Fibroblast of mammary gland (primary cell): ENCODE measurements around the gene FLVCR2.

Experiments used
- DNase-seq: peaks from one replicate; pipeline ENCODE4 v3.0.0-alpha.2; 2010; ENCODE audit warnings: low read depth
- H3K4me3 ChIP-seq: 2 replicates; pipeline ENCODE4 v1.5.1; 2011; ENCODE audit warnings: low read depth, mild to moderate bottlenecking, low read length, moderate library complexity; ENCODE audit not compliant: control insufficient read depth
- TF ChIP-seq, protein P1 (sequence below): conservative IDR thresholded peaks from 2 replicates; pipeline ENCODE4 v1.5.1; 2011; ENCODE audit warnings: low read depth, low read length, inconsistent platforms; ENCODE audit not compliant: control insufficient read depth, insufficient read depth

The FLVCR2 gene

DNA sequence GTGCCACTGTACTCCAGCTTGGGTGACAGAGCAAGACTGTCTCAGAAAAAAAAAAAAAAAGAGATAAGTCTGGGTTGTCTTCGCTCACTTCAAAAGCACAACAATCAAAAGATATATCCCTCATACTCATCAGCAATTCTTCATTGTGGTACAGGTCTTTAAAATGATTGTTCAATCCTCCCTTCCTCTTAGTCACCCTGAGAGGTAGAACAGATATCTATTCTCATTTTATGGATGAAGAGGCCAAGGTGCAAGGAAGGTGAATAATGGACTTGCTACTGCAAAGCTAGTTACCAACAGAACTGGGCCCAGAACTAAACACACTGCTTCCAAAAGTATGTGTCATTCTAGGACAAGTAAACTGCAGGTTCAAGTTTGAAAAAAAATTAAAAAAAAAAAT is 75.1 kb downstream of the FLVCR2 start:
- TF ChIP-seq, protein P1, sequence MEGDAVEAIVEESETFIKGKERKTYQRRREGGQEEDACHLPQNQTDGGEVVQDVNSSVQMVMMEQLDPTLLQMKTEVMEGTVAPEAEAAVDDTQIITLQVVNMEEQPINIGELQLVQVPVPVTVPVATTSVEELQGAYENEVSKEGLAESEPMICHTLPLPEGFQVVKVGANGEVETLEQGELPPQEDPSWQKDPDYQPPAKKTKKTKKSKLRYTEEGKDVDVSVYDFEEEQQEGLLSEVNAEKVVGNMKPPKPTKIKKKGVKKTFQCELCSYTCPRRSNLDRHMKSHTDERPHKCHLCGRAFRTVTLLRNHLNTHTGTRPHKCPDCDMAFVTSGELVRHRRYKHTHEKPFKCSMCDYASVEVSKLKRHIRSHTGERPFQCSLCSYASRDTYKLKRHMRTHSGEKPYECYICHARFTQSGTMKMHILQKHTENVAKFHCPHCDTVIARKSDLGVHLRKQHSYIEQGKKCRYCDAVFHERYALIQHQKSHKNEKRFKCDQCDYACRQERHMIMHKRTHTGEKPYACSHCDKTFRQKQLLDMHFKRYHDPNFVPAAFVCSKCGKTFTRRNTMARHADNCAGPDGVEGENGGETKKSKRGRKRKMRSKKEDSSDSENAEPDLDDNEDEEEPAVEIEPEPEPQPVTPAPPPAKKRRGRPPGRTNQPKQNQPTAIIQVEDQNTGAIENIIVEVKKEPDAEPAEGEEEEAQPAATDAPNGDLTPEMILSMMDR, result no peak
- H3K4me3 ChIP-seq, result no peak overlapping the region
- DNase-seq, result no peak

DNA sequence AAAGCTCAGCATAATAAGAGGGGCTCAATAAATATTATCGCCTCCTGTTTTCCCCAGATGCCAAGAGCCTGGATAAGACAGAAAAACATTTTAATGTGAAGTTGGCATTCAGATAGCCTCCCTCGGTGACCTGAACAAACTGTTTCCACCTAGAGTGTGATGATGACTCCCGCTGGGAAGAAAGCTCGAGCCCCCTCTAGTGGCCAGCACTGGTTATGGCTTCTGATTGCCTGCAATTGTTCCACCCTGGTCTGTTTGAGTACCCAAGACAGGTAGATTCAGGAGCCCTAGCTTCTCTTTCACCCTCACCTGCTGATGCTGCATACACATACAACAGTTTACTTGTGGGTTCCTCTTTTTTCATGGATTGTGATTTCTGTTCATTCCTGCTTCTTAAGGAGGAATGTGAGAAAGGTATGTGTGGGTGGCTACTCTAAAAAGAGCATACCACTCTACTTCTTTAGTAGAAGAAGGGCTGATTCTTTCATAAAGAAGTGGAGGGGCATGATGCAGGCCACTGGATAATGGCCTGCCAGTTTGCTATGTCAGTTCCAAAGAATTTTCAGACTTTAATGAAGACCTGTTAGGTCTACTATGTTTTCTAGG is 75.8 kb downstream of the FLVCR2 start:
- DNase-seq, result peak; percentile 70
- TF ChIP-seq, protein P1, result peak; percentile 99
- no peak overlapping the region for H3K4me3 ChIP-seq

DNA sequence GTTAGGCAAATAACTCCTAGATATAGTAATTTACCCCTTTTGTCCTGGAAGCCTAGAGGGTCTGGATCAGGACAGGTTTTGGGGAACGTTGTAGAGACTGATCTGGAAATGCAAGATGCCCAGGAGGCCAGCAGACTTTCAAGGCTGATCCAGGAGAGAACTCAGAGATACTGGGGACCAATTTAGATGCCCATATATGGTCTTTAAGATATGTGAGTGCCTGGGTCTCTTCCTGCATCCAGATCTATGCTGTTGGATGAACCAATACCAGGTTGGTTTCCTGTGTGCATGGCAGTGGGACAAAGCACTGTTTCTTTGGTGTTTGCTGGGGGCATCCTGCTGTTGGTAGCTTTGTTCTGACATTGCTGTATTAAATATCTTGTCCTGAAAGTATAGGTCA is 76.8 kb downstream of the FLVCR2 start:
- TF ChIP-seq, protein P1, result no peak
- no peak overlapping the region for H3K4me3 ChIP-seq
- DNase-seq, result no peak

DNA sequence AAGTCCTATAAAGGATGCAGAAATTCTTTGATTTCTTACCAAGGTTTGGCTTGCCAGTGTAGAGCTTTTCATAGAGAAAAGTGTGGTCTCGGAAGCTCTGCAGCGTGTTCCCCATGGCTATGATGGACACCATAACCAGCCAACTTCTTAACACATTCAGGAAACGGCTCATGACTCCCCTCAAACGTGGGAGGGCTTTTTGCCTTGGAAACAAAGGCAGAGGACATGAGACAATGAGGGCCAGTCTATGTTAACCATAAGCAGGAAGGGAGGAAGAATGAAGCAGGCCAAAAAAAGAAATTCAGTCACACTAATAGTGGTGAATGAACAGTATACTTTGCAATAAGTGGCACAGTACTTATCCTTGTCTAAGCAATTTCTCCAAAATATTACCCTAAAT is 78.9 kb downstream of the FLVCR2 start:
- DNase-seq, result no peak
- no peak overlapping the region for H3K4me3 ChIP-seq

DNA sequence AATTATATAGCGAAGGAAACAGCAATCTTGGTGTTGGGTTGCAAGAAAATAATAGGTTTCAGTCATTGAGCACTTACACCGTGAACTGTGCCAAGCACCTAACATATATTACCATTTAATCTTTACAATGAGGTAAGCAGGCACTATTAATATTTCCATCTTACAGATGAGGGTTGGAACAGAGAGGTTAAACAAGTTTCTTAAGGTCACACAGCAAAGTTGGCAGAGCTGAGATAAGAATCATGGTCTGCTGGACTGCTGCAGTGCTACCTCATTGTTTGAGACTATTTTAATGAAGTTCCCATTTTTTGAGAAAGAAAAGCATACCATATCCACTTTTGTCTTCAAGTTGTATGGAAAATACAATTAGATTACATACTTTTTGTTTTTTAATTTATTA is 80.5 kb downstream of the FLVCR2 start:
- DNase-seq, result no peak
- TF ChIP-seq, protein P1, result no peak
- no peak overlapping the region for H3K4me3 ChIP-seq

More for the DNA sequence above, 78.9 kb downstream of the FLVCR2 start:
- TF ChIP-seq, protein P1, result no peak

DNA sequence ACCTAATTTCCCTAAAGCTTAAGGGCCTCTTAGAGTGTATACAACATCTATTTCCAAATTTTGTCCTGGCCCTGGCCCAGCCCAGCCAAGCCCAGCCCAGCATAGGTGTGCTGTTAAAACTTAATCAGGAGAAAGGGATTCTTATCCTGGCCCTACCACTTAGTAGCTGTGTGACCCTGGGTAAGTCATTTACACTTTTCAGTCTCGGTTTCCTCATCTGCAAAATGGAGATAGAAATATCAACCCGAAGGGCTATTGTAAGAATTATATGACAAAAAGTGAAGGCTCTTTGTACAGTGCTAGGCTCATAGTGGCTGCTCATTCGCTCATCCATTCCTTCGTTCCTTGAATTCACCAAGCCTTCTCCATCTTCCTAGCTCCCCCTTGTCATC is 81.8 kb downstream of the FLVCR2 start:
- TF ChIP-seq, protein P1, result no peak
- peak overlapping the region; percentile 97 for H3K4me3 ChIP-seq
- DNase-seq, result no peak

DNA sequence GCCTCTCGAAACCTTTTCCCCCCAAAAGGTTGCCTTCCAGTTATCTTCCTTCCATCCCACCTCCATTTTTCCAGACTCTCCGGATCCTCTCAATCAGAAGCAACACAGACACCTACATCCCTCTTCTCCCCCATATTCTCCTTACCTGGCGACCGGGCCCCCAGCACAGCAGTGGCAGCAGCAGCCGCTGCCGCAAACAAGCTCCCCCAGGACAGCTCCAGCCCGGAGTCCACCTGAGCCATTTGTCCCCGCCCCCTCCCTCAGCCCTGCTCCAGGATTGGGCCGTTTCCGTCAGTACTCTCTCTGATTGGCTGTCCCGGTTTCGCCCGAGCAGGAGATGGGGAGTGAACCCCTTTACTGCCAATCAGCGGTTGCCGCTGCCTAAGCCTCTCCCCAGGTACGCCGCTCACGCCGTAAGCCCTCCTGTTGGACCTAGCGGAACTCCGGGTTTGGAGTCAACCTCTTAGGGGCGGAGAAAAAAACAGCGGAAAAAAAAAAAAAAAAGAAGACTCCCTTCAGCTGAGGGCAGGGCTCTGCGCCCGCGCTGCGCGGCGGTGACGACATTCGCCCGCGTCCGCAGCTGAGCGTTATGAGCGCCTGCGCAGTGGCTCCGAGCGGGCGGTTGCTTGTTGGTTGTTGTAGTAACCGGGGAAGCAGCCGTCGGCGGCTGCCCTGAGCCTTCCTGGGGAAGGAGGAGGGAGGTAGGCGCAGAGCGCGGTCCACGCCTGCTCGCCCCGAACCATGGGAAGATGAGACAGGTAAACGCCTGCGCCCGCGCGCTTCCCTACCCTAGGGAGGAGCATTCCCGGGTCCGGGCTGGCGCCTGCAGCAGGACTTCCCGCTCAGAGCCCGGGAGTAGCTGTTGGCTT is 82.4 kb downstream of the FLVCR2 start, which contains the start of the genes ERG28 and TTLL5:
Gene ERG28, minus strand, starts transcription at position 247 of the 869 bp plus-strand sequence. CDS start 3,374 bp downstream, outside the sequence.
Gene TTLL5, plus strand, starts transcription at position 617 of the 869 bp plus-strand sequence. CDS start 1,904 bp downstream, outside the sequence.
- TF ChIP-seq, protein P1, result no peak
- peak within 1 kb of the TSS; percentile 97 for H3K4me3 ChIP-seq
- DNase-seq, result peak; percentile 99
